CD4-positive, alpha-beta T cell treated with Interleukin-2 at 100 ng/mL for 4 hours (primary cell): Measurements from ENCODE around the gene LUZP1.

Source experiments
- DNase-seq: peaks from one replicate; pipeline ENCODE4 v3.0.0-alpha.2; 2020; ENCODE audit warnings: low spot score

Gene LUZP1

DNA sequence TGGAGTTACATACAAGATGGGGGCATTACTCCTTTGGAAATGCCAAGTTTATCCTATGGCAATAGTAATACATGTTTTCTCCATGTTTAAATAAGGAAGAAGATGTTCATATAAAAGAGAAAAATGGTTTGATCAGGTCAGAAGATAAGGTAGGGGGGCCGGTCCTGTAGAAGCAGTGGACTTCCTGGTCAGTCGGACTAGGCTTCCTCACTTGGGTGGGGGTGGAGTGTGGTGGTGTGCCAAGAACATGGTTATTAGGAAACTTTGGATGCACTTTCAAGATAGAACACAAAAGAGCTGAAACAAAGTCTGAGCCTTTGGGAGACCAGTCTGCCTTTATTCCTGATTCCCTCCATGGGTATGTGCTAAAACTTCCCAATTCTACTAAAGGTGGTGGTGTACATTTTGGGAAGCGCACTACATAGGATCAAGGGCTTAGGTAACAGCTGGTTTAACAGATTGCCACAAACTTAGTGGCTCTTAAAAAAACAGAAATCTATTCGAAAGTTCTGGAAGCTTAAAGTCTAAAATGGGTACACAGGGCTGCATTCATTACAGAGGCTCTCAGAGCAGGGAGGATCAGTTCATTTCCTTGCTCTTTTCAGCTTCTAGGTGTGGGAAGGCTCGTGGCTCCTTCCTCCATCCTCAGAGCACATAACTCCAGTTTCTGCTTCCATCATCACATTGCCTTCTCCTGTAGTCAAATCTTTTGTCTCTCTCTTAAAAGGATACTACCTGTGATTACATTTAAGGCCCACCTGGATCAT, 84.8 kb downstream of the LUZP1 start:
- DNase-seq, result no peak

- no peak for DNase-seq
These were observed 87.3 kb downstream of the LUZP1 start for GRCh38 chr1:23081376-23081775.

DNA sequence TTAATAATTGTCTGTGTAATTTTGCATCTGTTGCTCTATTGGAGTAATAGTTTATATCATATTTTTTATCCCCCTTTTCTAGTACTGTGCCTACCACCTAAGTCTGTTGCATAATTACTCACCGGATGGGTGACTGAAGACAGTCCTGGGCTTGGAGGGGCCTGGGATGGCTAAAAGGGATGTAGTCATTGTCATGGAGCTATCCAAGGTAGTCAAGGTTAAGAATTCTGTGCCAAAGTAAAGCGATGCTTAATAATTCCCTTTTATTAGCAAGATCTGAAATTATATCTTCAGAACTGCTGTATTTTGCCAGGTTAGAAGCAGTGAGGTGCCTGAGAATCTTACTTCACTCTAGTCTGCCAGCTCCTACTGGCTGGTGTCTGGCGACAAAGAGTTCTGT, 87.8 kb downstream of the LUZP1 start:
- no peak for DNase-seq

DNA sequence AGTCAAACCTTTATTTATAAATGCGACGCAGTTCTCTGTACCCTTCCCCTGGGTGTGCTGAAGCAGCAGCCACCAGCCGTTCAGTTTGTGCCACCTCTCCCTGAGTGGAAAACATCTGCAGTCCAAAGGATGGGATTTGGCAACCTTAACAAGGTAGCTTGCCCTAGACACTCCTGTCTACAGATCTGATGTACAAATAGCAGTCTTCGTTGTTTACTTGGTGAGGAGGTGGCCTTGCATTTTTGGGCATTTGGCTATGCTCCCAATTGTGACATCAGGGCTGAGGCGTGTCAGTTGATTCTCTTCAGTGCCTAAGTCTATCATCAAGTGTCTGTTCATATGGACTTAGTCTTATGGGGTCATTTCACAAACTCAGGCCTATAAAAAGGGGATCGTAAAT, 89.6 kb downstream of the LUZP1 start:
- DNase-seq, result no peak

DNA sequence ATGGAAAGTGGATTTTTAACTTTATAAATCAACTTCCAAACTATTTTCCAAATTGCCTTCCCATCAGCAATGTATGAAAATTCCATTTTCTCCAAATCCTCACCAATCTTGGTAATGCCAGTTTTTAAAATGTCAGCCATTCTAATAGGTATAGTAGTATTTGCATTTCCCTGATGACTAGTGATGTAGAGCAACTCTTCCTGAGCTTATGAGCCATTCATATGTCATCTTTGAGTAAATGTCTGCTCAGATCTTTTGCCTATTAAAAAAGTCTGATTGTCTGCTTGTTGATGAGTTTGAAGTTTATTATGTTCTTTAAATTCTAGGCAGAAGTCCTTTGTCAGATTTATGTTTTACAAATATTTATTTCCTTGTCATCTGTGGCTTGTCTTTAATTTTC, 94.6 kb downstream of the LUZP1 start:
- no peak for DNase-seq

DNA sequence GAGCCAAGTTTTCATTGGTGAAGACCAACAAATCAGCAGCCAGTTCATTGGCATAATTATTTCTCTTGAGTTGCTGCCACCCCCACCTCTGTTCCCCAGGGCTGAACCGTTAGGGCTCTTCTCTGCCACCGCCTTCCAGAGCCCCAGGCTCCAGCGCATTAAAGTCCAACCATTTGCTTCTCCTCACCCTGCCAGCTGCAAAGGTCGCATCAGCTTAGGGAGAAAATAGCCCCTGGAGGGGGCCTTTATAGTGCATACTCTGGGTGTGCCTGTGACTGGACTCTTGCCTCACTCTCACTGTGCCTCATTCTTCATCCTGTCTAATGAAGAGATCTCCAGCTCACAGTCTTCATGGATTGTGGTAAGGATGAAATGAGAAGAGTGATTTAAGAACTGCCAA, 99.0 kb downstream of the LUZP1 start:
- no peak for DNase-seq

DNA sequence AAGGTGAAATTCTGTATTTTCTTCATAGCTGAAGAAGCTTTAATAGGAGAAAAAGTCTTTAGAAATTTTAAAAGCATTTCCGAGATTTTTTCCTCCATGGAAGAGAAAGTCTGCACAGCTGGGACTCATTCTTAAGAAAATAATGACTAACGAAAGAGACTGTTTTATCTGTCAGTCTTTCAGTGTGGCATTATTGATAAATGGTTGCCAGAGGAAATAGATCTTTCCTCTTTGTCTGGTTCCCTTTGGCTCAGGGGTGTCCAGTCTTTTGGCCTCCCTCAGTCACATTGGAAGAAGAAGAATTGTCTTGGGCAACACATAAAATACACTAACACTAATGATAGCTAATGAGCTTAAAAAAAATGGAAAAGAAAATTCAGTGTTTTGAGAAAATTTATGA, 99.5 kb downstream of the LUZP1 start:
- DNase-seq, result no peak

DNA sequence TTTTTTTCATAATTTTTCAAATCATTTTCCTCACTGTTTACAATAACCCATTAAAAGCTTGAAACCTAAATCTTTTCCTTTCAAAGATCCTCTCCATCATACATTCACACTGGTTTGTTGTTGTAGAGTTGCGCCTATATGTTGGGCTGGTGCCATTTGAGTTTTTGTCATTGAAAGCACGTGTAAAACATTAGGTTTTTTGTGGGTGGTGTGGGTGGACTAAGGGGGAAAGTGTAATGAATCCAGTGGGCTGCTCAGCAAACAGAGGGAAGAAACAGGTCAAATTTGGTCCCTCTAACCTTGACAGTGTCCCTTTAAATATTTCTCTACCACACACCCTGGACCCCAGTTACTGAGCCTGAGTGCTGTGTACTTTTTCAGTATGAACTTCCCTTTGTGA, 102.6 kb downstream of the LUZP1 start:
- DNase-seq, result no peak

DNA sequence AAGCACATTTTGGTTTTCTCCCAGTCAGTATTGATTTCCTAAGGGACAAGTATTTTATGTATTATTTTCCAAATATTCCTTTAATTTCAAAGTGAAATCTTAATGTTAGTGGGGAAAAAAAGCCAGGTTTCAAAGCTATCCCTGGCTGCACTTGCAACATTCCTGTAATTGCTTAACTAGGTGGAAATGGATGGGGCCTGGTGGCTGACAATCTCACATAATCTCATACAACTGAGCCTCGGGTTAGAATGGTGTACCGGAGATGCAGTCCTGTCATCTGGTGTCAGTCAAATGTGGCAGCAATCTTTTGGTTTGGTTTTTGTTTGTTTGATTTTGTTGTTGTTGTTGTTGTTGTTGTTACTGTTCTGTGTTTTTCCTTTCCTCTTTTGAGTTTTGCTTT, 103.3 kb downstream of the LUZP1 start:
- DNase-seq, result no peak

DNA sequence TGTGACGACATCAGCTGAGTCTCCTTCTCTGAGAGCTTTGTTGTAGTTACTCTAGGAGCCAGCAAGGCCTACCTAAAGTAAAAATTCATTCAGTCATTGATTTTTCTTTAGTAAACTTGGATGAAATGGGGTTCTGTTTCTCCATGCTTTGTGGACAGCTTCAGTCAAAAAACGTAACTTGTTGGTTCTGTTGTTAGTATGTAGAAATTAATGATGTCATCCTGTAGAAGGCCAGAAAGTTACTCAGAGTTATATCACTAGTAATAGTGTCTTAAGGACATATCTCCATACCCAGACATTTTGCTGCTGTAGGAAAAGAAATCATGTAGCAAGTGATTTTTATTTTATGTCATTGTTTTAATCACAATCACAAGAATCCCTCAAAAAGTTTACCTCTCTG, 106.4 kb downstream of the LUZP1 start:
- no peak for DNase-seq

DNA sequence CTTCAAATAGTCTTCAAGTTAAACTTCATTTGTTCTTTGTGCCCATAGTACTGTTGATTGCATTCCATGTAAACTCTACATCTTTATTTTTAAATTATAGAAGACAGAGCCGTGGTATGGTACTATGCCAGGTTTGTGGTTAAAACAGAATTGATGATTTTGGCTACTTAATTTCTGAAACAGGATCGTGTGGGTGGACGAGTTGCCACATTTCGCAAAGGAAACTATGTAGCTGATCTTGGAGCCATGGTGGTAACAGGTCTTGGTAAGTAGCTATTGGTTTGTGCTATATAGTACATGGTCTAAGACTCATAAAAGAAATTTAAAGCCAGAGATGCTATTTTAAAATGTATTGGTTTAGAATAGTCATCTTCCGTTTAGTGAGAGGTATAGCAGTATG, 111.4 kb downstream of the LUZP1 start:
- DNase-seq, result no peak

GRCh38 chr1:23051290-23051909, 117.3 kb downstream of the LUZP1 start:
- no peak for DNase-seq

- no peak for DNase-seq
These were observed 118.5 kb downstream of the LUZP1 start for GRCh38 chr1:23050201-23050600.

GRCh38 chr1:23044035-23044434, 124.6 kb downstream of the LUZP1 start:
- DNase-seq, result no peak

DNA sequence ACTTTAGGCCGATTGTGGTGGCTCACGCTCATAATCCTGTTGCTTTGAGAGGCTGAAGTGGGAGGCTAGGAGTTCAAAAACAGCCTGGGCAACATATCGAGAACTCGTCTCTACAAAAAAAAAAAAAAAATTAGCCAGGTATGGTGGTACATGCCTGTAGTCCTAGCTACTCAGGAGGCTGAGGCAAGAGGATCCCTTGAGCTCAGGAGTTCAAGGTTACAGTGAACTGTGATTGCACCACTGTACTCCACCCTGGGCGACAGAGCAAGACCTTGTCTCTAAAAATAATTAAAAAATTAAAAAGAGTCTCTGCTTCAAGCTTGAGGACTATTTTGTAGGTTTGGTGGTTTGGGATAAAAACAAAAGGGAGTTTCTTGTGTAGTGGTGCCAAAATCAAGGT, 128.1 kb downstream of the LUZP1 start:
- no peak for DNase-seq

DNA sequence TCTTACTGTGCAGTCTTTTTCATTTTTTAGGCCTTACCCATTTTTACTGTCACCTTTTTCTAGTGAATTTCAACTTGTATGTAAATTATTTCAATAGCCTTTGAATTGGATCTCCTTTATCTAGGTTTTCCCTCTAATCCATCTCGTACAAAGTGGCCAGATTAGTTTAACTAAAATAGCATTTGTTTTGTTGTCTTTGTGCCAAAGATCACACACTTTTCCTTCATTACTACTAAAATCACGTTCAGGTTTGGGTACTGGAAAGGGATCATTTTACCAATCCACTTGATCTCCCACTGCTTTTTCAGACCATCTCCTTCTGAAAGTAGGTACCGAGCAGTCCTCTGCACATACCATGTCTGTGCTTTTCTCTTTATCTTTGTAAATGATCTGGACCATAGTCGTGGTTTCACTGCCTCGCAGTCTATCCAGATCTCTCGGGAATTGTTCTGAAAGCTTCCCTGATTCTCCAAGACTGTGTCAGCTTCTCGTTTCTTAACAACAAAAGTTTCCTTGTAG, 129.3 kb downstream of the LUZP1 start:
- DNase-seq, result no peak

- DNase-seq, result no peak
These were observed 131.4 kb downstream of the LUZP1 start for GRCh38 chr1:23037081-23037740.

DNA sequence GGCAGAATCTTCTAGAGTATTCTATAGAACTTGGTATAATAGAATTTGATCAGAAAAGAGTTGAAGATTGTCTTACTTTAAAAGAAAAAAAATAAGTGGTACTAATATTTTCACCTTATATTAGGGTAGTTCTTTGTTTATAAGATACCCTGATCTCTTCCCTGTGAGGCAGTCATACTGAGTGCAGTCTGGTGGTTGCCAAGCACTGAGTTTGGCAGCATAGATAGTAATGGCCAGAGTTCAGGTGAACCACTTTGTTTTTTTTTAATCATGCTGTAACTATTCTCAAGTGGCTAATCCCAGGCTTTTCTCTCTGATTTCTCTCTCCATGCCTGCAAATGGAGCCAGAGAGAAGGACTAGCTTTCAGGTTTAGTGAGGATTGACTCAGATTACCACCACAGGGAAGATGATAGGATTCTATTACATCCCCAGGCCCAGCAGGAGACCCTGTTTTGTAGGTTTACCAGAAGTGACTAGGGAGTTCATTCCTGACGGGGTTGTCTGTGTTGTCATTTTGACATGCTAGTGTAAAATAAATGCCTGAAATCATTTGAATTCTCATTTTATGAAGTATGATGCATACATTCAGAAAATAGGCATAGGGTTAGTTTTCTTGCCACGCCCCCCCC, 132.7 kb downstream of the LUZP1 start:
- no peak for DNase-seq
